ENCODE measurements around the gene FOXE1. TPM values are rescaled to one million over a fixed set of nuclear protein-coding genes. Genes with fewer than 3 reads are reported as not detected.

FOXE1 gene
- total RNA-seq, 1 donor, result not detected

DNA sequence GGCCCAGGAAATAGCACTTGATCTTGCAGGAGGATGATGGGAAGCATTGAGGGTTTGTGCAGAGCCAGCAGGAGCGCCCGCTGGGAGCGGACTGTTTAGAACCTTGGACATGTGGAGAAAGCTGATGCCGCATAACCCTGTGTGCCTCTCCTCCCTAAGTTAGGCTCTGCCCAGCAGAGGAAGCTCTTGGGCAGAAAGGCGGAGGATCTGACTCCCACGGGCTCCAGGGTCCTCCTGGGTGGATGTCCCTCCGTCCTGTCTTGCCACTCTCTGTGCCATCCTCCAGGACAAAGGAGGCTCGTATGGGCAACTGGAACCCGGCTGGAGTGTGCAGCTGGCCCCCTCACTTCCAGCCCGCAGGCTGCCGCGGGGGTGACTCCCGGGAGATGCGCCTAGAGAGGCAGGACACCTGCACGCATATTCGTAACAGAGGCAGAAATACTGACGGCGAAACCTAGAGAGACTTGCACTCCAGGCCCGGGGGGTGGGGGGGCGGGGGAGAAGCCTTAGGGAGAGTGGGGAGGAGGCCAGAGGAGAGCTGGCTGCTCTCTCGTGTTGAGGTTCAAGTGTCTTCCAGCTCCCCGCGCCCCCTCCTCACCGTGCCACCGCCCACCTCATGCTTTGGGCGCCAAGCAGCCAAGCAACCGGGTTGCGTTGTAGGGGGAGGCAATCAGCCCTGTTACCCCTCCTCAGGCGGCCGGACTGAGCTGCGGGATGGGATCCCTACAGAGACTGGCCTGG is 5.4 kb upstream of the FOXE1 start:
- DNase-seq (ENCODE audit: low read depth in 2 of 3, low spot score in 2 of 3), result no peak

DNA sequence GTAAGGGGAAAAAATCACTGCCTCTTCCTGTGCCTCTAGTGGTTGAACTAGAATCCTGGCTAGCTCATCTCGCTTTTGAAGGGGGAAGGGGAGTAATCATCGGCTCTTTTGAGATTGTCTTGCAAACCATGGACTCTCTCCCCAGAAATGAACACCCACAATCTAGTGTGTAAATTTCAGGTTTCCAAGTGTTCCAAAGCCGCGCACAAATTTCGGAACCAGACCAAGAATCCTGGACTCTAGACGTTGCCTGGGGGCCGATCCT is 4.9 kb upstream of the FOXE1 start:
- no peak for DNase-seq (ENCODE audit: low read depth in 2 of 3, low spot score in 2 of 3)

- DNase-seq (ENCODE audit: low read depth in 2 of 3, low spot score in 2 of 3), result no peak
These were observed 4.4 kb upstream of the FOXE1 start for GRCh38 chr9:97848480-97849237.

DNA sequence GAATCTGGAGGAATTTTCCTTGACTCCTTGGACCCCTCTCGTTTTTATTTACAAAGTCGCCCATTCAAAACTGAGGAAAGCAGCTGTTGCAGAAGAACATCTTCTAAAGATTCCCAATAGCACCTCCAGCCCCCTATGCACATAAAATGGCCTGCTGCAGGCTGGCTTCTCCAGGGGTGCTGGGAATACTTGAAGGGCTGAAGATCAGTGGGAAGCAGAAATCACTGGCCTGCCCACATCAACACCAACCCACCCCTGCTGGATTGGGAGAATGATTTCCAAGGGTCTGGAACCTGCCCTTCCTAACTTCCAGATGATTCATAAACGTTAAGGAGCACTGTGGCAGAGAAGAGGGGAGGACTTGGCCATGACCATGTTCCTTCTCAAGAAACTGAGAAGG is 3.0 kb upstream of the FOXE1 start:
- DNase-seq (ENCODE audit: low read depth in 2 of 3, low spot score in 2 of 3), result no peak

DNA sequence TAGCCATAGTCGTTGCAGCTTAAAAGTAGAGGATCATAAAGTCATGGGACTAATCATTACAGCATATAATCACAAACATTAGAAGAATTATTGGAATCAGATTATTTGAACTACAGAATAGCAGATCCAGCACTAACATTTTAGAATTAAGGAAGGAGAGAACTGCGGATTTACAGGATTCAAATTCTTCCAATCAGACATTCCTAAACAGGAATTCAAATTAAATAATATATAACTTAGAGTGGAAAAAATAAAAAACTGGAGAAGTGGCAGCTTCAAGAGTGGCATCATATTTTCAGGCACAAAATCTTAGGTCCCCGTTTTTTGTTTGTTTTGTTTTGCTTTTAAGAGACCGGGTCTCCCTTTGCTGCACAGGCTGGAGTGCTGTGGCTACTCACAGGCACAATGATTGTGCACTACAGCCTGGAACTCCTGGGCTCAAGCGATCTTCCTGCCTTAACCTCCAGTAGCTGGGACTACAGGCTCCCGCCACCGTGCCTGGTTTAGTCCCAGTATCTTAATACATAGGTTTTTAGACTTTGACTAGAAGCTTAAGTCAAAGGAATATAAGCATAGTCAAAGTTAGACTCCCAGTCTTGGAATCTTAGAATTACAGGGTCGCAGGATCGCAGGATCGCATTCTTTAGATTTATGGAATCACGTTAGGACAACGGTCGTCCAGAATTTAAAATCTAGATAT is 2.1 kb upstream of the FOXE1 start:
- no peak for DNase-seq (ENCODE audit: low read depth in 2 of 3, low spot score in 2 of 3)

DNA sequence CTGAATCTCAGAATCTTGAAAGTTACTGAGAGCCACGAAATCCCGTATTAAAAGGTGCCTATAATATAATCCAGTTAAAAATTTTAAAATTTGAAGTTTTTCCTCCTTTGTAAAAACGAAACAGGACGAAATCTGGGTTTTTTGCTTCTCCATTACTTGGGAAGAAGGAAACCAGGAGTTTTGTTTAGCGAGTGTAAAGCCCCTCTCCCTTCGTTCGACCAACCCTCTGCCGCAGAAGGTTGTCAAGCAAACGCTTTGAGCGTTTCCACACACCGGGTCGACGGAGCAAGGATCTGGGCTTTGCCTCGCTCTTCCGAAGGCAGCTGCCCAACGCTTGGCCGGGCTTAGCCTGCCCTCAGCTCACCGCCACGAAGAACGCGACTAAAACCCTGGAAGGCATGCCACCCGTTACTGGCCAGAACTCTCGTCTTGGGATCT is 1.6 kb upstream of the FOXE1 start:
- DNase-seq (ENCODE audit: low read depth in 2 of 3, low spot score in 2 of 3), result no peak

GRCh38 chr9:97852001-97852398 is 1.0 kb upstream of the FOXE1 start:
- no peak for DNase-seq (ENCODE audit: low read depth in 2 of 3, low spot score in 2 of 3)

DNA sequence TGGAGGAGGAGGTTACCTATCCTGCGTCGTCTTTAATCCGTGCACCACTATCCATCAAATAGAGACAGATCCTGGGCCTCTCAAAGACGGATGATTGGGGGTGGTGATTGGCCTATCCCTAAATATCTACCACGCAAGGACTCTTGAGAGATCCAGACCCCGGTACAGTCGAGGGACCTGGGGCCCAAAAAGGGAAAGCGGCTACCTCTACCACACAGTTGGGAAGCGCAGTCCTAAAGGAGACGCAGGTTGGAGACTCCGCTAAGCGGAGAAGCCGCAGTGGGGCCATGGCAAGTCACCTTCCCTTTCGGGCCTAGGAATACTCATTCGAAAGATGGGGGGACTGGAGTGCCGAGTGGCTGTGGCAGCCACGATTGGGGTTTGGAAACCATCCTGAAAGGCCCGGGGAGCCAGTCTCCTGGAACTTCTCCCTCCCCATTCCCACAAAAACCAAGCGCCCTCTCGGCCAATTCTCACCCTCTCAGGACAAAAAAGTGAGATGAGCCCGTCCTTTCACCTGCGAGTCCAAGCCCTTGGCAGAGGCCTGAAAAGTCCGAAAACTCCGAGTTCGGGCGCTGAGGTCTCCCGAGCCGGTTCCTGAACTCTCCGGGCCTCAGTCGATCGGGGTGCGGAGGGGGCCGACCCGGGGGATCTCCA is 499 bp upstream of the FOXE1 start:
- DNase-seq (ENCODE audit: low read depth in 2 of 3, low spot score in 2 of 3), result no peak

DNA sequence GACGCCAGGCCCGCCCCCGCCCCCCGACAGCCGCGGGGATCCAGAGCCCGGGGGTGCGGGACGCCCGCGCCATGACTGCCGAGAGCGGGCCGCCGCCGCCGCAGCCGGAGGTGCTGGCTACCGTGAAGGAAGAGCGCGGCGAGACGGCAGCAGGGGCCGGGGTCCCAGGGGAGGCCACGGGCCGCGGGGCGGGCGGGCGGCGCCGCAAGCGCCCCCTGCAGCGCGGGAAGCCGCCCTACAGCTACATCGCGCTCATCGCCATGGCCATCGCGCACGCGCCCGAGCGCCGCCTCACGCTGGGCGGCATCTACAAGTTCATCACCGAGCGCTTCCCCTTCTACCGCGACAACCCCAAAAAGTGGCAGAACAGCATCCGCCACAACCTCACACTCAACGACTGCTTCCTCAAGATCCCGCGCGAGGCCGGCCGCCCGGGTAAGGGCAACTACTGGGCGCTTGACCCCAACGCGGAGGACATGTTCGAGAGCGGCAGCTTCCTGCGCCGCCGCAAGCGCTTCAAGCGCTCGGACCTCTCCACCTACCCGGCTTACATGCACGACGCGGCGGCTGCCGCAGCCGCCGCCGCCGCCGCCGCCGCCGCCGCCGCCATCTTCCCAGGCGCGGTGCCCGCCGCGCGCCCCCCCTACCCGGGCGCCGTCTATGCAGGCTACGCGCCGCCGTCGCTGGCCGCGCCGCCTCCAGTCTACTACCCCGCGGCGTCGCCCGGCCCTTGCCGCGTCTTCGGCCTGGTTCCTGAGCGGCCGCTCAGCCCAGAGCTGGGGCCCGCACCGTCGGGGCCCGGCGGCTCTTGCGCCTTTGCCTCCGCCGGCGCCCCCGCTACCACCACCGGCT is 1.0 kb downstream of the FOXE1 start:
- peak; percentile 51 to 85 (median 85) for DNase-seq (ENCODE audit: low read depth in 2 of 3, low spot score in 2 of 3)

DNA sequence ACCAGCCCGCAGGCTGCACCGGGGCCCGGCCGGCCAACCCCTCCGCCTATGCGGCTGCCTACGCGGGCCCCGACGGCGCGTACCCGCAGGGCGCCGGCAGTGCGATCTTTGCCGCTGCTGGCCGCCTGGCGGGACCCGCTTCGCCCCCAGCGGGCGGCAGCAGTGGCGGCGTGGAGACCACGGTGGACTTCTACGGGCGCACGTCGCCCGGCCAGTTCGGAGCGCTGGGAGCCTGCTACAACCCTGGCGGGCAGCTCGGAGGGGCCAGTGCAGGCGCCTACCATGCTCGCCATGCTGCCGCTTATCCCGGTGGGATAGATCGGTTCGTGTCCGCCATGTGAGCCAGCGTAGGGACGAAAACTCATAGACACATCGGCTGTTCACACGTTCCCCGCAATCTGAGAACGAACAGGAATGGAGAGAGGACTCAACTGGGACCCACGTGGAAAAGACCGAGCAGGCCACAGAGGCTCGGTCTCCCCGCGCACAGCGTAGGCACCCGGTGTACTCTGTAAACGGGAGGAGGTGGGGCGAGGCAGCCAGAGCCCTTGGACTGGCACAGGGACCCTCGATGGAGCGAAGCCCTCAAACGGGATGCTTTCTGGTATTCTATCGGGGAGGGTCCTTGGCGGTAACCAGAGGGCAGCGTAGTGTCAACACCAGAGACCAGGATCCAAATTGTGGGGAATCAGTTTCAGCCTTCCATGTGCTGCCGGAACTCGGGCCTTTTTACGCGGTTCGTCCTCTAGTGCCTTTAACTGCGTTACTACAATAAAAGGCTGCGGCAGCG is 1.9 kb downstream of the FOXE1 start:
- no peak for DNase-seq (ENCODE audit: low read depth in 2 of 3, low spot score in 2 of 3)

DNA sequence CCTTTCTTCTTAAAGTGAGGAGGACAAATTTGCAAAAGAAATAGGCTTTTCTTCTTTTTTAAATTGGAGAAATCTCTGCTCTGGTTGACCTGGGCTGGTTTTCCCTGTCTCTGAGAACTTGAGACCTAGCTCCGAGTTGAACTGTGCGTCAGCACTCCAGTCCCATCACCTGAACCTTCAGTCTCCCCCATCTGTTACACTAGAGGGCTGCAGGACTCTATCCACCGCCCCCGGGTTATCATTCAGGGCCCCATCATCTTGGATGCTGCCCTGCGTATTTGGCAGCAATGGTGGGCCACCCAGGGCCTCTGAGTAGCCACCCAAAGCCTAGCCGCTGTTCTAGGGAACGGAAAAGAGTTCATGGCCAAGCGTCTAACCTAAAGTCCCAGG is 2.5 kb downstream of the FOXE1 start:
- no peak for DNase-seq (ENCODE audit: low read depth in 2 of 3, low spot score in 2 of 3)

GRCh38 chr9:97855899-97856298 is 2.9 kb downstream of the FOXE1 start:
- no peak for DNase-seq (ENCODE audit: low read depth in 2 of 3, low spot score in 2 of 3)

DNA sequence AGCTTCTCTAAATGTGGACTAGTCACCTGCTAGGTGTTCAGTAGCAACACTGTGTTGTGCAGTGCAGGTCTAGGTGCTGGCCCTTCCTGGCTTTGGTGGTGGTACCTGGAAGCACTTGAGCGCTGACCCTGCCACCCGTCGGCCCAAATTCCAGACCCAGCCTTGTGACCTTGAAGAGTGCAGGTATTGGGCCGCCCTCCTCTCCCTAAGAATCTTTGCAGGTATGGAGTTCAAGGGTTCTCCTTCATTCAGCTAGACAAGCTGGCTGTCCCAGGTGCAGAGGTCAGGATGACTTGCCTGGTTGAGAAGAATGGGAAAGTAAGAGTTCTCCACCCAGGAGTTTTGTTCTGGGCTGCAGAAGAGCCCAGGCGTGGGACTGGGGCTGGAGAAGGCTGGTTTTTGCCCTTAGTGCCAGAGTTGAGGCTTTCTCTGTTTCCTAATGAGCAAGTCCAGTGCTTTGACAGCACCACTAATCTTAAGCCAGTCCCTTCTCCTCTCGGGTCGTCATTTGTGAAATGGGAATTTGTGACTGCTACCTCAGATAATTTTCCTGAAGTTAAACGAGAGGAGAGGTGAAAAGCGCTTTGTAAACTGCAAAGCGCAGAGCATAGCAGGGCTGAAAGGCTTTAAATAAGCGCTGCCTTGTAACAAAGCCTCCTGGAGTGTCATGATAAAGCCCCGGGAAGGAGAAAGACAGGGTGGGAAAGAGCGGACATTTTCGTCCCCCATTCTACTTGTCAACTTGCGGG is 4.0 kb downstream of the FOXE1 start:
- no peak for DNase-seq (ENCODE audit: low read depth in 2 of 3, low spot score in 2 of 3)

DNA sequence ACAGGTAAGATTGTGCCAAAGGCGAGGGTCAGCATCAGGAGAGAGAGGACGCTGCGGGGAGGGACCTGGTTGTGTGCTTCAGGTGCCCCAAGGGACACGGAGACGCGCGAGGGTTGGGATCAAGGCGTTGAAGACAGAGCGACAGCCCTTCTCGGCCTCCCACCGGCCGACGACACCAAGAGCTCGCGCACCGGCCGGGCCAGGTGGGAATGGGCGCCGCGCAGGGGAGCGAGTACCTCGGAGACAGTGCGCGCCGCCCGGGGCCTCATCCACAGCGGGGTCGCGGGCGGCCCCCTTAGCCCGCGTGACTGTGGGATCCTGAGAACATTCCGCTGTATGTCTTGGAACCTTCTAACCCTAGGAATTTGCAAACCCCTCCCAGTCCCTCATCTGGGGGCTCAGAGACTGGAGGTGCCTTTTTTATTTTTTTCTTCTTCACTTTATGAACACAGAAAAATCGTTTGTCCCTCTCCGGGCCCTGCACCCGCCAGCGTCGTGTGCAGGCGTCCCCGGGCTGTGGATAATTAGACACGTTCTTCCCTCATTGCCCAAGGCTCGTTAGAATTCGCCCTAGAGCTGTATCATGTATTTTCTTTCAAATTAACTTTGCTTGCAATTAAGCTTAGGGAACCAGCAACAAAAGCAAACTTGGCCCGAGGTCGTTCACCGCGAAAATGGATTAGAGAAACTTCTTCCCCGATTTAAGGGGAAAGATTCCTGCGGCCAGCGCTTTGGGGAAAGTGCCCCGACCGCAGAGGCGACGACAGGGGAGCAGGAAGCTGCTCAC is 4.8 kb downstream of the FOXE1 start:
- peak in 1 of 3 donors; percentile 38 for DNase-seq (ENCODE audit: low read depth in 2 of 3, low spot score in 2 of 3)

DNA sequence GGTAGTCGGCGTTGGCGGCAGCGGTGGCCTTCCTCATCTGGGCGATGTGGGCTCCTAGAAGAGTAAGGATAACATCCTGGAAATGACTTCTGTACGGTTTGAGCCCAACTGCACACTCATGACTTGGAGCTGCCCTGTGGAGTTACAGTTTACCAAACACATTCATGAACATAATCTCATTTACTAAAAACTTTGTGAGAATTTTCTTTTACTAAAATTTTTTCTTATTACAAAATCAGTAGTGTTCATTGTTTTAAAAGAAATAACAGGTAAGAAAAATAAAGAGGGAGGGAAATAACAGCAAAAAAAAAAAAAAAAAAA is 5.3 kb downstream of the FOXE1 start:
- no peak for DNase-seq (ENCODE audit: low read depth in 2 of 3, low spot score in 2 of 3)

DNA sequence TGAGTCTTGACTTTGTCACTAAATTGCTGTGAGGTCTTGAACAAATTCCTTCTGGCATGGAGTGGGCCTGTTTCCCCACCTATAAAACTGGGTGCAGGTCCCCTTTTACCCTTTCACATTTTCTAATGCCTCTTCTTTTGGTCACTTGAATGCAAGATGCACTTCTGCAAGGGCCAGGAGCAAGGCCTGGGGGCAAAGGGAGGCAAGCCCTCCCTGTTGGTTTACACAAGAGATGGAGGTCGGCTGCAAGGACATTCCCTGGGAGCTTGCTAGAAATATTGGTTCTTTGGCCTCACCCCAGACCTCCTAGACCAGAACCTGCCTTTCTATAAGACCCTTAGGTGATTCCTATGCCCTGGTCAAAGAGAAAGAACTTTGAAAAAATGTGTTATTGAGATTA is 5.8 kb downstream of the FOXE1 start:
- no peak for DNase-seq (ENCODE audit: low read depth in 2 of 3, low spot score in 2 of 3)

DNA sequence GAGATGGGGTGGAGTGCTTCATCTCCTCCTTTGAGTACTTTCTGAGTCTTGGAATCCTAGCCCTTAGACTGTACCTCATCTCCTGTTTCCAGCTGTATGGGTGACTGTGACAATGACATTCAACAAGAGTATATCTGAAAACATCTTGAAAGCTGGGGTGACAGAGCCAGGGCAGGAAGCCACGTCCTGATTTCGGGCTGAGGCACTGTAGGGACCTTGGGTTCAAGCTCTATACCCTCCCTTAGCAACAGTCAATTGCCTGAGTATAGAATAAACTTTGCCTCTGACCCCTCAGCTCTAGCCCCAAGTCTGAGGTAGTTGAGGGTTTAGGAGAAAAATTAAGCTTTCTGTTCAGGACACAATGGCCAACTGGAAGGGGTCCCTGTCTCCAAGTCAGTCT is 6.3 kb downstream of the FOXE1 start:
- no peak for DNase-seq (ENCODE audit: low read depth in 2 of 3, low spot score in 2 of 3)

- DNase-seq (ENCODE audit: low read depth in 2 of 3, low spot score in 2 of 3), result no peak
These were observed 7.6 kb downstream of the FOXE1 start for GRCh38 chr9:97860451-97861147.

Measured in hematopoietic multipotent progenitor cell (in vitro differentiated cells).